Measurements from ENCODE around the gene ABCA6.
"Not testable (repeated sequence)": the region's sequence is repeated elsewhere in the genome, so short reads cannot be mapped to it uniquely, and the experiment has no call there.

The ABCA6 gene

DNA sequence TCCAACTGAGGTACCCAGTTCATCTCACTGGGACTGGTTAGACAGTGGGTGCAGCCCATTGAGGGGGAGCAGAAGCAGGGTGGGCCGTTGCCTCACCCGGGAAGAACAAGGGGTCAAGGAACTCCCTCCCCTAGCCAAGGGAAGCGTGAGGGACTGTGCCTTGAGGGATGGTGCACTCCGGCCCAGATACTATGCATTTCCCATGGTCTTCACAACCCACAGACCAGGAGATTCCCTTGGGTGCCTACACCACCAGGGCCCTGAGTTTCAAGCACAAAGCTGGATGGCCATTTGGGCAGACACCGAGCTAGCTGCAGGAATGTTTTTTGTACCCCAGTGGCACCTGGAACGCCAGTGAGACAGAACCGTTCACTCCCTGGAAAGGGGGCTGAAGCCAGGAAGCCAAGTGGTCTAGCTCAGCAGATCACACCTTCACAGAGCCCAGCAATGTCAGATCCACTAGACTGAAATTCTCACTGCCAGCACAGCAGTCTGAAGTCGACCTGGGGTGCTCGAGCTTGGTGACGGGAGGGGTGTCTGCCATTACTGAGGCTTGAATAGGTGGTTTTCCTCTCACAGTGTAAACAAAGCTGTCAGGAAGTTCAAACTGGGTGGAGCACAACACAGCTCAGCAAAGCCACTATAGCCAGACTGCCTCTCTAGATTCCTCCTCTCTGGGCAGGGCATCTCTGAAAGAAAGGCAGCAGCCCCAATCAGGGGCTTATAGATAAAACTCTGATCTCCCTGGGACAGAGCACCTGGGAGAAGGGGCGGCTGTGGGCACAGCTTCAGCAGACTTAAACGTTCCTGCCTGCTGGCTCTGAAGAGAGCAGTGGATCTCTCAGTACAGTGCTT is 71.1 kb downstream of the ABCA6 start:
- DNase-seq: not testable (repeated sequence)

DNA sequence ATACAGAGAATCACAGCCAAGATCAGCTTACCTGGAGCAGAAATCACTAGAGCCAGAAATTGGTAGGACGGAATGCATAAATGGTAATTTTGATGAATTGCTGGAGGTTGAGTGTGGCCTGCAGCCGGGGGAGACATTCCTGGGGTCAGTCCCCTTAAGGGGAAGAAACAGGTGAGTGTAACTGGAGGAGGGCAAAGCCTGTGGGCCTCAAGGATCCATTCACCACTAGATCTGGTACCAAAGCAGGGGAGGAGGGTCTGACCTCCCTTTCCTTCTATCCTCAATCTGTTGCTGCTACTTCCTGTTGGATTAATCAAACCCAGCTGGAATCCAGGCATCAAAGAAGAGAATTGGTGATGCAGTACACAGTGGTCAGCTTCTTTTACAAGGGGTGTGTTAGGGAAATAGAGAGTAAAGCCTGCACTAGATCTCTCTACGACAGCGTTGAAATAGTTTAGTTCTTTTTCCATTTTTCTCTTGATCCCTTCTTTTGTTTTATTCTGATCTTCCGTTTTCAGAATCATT is 72.4 kb downstream of the ABCA6 start:
- no peak for DNase-seq

DNA sequence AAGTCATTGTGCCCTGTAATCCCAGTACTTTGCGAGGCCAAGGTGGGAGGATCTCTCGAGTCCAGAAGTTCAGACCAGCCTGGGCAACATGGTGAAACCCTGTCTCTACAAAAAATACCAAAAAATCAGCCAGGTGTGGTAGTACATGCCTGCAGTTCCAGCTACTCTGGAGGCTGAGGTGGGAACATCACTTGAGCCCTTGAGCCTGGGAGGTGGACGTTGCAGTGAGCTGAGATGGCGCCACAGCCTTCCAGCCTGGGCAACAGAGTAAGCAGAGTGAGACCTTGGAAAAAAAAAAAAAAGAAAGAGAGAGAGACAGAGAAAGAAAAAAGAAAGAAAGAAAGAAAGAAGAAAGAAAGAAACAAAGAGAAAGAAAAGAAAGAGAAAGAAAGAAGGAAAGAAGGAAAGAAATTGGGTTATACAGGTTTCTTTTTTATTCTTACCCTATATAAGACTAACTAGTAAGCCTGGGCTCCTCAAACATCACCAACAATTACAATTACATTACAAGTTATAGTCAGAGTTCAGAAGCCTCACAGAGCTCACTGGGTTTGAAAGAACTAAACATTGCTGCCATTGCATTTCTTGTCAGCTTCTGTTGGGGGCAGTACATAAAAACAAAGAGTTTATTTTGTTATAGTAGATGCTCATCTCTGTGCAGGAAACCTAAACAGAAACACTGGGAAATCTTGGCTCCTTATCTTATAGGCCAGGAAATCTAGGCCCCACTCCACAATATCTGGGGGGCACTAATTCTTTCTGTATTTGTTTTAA is 74.2 kb downstream of the ABCA6 start:
- DNase-seq: no peak

DNA sequence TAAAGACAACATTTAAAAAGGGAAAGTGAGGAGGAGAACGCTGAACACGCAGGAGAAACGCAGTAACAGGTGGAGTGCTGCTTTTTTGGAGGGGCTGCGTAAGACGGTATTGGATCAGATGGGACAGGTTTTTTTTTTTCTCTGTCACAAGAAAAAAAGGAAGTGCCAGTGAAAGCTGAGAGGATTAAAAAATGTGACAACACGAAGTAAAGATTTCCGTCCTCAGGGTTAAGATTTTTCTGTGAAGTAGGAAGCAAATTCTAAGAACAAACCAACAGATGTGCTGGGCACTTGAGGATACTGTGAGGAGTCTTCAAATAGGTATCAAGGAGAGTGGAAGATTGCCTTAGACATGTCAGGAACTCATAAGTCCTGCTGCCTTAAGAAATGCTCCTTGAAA is 75.2 kb downstream of the ABCA6 start:
- peak; percentile 31 for DNase-seq

DNA sequence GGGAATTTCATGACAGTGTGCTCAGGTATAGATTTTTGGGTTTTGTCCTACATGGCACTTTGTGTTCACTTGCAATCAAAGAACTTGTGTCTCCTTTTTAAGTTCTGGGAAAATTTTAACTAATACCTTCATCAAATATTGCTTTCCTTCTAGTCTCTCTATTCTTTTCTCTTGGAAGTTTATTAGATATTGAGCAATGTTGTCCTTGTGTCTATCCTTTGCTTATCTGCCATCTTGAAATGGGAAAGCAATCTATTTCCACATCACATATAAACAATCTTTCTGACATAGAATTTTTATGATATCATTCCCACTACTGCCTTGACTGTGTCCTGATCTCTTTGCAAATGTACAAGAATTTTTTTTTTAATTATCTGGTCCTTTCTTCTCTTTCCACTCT is 76.6 kb downstream of the ABCA6 start:
- DNase-seq: no peak

DNA sequence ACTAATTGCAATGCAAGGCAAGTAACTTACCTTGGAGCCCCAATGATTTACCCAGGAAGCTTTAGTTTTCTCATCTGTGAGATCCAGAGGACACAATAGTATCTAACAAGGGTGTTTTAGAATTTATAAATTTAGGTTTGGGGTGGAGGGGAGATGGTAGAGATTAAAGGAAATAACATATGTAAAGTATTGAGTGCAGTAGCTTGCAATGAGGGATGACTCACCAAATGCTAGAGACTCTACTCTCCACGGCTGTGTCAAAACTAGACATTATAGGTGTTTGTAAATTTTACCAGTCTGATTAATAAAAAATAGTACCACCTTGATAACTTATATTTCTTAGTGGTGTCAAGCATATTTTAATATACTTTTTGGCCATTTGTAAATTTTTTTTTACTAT is 77.2 kb downstream of the ABCA6 start:
- DNase-seq: no peak

DNA sequence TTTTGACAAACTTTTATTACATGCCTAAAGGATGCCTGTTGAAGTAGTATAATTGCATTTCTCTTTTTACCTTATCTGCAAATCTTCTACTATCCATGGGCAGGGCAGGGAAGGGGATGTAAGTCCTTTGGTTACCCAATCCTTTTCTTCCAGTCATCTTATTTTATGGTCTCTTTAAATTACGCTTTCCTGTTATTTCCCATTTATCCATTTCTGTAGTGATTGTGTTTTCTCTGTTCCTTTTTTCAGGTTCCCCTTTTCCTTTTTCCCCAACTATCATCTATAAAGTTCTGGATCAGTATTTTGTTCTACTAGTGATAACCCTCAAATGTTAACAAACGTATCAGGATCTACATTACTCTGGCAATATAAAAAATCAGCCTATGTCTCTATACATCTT is 77.7 kb downstream of the ABCA6 start:
- no peak for DNase-seq

DNA sequence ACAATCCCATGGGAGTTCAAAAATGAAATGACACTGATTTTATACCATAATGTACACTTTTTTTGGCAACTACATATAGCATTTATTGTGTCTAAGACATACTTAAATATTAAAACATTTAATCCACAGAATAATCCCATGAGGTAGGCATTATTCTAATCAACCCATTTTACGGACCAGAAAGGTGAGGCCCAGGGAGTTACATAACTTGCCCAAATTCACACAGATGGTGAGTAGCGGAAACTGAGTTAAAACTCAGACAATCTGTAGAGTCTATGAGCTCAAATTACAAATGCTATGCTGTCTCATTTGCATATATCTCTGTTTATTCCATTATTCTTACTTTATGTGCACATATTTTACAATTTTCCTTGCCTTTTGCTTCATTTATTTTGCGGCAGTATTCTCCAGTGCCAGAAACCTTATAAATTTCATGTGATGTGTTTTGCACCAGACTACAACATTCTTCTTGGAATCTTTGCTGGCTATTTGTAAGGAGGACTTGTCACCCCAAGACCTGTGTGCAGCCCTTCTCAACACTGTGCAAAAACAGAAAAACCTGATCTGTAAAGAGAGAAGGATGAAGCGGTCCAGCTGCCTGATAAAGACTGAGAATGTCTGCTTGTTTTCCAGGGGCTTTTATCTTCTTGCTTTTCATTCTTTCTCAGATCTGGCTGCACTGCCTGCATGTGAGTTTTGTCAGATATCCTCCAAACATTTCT is 78.7 kb downstream of the ABCA6 start:
- DNase-seq: no peak

DNA sequence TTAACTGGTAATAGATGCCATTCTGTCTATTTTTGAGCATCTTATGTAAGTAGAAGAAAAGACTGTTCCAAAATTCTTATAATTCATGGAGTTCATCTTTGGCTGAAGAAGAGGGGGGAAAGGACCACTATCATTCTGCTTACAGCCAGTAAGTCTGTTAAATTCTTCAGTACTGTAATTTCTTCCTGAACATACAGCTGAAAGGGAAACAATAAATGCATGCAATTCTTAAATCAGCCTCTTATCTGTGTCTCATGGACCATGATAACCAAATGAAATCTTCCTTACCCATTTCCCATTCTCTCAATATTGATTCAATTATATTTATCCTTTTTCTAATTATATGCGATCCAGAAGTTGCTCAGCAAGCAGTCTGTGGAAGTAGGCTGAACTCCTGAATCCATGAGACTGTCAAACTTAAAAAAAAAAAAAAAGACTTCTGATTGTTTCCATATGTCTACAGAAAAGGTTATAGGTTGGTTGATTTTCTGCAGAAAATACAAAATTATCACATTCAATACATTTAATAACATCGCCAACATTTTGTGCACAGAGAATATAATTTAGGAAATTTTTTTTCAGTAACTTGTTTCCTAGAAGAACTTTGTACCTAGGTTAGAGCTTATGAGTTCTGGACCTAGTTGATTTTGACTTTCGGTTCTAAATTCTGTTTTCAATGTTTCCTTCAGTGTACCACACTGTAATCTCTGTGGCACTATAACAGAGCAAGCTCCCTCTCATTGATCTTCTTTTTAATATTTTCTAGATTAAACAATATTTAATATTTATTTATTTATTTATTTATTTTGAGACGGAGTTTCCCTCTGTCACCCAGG is 79.8 kb downstream of the ABCA6 start:
- no peak for DNase-seq

DNA sequence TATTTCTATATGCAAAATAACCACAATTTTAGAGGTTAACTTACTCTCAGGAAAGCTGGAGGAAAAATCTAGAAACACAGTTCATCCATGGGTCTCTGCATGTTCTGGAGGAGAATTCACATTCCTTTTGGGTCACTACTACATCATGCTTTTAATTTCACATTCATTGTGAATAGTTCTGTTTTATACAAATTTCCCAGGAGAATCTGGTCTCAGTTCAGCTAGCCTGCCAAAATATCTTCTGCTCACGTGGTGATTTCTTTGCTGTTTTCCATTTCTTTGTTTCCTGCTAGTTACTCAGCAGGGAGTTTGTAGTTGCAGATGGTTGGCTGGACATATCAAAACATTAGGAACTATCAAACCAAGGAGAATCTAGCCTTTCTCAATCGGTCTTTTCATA is 80.9 kb downstream of the ABCA6 start, which contains the start of gene ABCA9:
Gene ABCA9, minus strand, starts transcription at position 106 of the 400 bp plus-strand sequence. CDS start 9,801 bp downstream, outside the sequence.
- no peak for DNase-seq

DNA sequence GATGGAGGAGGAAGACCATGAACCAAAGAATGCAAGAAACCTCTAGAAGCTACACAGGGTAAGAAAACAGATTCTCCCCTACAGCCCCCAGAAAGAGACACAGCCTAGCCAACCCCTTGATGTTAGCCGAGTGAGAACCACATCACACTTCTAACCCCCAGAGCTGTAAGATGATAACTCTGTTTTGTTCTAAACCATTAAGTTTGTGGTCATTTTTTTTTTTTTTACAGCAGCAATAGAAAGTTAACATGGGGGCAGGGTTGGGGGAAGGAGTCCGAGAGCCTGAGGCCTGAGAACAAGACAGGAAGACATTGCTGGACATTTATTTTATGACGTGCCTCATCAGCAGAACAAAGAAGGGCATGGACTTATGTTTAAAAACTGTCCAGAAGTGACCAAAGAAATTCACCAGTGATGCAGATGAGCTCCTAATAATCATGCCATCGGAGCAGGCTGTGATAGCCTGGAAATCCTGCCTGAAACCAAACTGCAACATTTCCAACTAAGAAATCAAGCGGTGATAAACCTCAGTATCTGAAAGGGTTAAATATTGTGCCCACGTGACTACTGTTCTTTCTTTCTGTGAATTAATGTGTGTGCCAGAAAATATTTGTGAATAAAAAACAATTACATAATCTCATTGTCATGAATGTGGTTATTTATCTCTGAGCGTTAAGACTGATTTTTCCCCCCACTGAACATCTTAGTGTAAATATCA is 82.1 kb downstream of the ABCA6 start:
- no peak for DNase-seq

DNA sequence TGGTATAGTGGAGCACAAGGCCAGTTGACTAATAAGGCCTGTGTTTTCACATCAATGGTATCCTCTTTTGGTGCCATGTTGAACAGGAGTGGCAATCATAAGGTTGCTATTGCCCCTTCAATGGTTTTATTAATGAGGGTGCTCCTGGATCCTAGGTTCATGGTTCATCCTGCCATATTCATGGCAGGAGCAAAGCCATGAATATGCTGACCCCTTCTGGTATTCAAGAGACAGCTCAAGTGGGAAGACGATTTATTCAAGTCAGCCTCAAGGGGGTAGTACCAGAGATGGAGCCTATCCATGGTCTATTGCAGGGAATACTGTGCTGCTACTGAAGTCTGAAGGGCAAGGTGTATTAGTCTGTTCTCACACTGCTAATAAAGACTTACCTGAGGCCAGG is 83.5 kb downstream of the ABCA6 start:
- DNase-seq: no peak

DNA sequence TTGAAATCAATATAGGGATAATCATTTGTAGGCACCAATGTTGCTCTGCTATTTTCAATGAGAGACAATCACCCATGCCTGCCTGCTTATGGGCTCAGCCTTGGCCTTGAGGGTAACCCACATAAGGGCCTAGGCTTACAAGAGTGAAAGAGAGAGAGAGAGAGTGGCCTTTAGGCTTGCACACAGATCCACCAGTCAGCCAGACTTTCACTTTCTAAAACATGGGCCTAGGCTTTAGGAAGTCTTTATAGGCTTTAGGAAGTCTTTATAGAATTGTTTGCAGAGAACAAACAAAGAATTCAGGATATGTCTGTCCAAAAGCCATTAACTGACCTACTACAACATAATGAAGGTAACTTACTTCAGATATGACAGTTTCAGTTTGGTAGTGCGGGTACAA is 84.4 kb downstream of the ABCA6 start:
- no peak for DNase-seq

DNA sequence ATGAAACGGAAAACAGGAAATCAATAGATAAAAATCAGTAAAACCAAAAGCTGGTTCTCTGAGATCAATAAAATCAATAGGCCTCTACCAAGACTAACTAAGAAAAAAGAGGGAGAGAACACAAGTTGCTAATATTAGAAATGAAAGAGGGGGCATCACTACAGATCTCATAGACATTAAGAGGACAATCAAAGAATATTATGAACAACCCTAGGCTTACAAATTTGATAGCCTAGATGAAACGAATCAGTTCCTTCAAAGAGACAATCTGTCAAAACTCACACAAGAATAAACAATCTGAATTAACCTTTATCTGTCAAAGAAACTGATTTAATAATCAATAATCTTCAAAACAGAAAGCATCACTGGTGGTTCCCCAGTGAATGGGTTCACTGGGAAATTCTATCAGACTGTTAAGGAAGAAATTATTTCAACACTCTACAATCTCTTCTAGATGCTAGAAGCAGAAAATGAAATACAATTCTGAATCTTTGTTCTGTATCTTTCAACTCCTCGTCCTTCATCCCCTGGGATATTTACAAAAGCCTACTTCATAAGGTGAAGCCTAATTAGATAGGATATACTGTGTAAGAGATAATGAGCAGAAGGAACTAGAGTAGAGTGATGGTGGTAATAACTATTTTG is 85.4 kb downstream of the ABCA6 start:
- DNase-seq: no peak

DNA sequence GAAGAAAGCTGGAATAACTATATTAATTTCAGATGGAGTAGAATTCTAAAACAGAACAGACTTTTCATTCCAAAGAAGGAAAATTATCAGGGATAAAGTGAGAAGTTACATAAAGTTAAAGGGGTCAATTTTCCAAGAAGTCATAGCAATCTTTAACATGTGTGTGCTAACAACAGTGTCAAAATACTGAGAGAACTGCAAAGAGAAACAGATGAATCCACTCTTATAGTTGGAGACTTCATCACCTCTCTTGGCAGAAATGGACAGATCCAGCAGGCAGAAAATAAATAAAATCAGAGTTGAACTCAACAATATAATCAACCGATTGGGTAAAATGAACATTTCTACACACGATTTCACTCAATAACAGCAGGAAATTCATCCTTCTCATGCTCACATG is 86.4 kb downstream of the ABCA6 start:
- DNase-seq: no peak

DNA sequence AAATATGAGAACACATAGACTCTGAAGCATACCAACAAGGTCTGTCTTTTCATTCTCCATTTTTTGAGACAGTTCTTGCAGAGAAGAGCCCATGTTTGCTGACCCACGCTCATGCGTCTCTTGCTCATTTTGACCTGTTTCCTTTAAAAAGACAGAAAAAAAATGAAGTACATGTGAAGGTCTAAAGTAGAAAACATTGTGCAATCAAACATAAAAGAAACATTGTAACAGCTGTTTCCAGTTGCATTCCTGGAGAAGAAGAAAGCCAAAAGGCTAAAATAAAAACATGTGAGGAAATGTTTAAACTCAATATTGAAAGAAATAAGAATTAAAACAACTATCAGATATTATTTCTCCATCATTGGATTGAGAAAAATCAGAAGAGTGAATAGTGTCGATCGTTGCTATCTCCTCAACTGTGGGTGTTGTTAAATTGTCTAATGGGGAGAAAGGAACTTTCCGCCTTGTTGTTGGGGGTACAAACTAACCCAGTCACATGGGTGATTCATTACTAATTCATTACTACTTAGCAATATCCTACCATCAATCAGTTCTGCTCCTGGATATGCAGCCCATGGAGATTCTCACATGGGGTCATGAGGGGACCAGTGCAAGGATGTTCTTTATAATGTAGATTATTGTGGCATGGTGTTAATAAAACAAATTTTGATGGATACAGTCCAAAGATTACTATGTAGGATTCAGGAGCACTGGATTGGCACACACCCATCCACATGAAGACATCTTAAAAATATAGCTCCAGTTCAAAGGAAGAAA is 90.5 kb downstream of the ABCA6 start:
- DNase-seq: no peak

DNA sequence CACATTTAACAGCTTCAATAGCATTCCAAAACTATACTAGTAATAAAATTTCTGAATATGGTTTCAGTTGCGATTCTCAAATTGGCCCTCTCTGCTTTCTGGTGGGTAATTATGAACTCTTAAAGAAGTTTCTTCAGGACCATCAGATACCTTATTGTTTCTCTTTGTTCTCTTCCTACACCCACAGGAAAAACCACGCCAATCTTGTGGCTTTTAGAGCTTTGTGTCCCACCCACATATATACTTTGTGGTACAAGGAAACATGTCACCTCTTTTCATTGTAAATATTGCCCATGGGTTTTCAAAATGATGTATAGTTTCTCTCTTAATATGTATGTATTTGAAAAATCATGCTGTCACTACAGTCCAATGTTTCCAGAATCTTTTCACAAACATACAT is 93.1 kb downstream of the ABCA6 start:
- no peak for DNase-seq

DNA sequence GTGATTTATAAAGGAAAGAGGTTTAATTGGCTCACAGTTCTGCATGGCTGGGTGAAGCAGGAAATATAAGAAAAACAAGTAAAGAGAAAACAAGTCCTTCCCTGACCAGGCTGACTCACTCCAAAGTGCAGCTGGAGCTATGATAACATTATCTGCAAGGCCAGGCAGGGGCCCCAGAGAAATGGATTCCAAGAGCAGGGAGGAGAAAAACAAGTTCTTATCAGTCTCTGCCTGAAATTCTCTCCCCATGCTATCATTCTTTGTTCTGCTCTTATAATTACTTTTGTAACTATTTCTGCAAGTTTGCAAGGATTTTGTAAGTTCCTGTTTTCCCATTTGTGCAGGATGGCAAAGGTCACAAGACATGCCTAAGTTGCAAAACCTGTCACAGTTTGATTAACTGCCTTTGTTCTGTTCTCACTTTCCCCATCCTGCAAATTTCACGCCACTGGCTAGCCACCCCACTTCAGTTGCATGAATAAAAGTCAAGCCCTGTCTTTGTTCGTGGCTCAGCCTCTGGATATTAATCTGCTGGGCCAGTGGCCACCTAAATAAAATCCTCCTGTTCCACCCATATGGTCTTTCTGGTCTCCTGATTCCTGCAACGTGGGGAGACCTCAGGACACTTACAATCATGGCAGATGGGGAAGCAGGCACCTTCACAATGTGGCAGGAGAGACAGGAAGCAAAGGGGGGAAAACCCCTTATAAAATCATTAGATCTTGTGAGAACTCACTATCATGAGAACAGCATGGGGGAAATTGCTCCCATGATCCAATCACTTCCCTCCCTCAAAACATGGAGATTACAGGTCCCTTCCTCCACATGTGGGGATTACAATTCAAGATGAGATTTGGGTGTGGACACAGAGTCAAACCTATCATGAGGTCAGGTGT is 94.1 kb downstream of the ABCA6 start:
- peak; percentile 64 for DNase-seq

DNA sequence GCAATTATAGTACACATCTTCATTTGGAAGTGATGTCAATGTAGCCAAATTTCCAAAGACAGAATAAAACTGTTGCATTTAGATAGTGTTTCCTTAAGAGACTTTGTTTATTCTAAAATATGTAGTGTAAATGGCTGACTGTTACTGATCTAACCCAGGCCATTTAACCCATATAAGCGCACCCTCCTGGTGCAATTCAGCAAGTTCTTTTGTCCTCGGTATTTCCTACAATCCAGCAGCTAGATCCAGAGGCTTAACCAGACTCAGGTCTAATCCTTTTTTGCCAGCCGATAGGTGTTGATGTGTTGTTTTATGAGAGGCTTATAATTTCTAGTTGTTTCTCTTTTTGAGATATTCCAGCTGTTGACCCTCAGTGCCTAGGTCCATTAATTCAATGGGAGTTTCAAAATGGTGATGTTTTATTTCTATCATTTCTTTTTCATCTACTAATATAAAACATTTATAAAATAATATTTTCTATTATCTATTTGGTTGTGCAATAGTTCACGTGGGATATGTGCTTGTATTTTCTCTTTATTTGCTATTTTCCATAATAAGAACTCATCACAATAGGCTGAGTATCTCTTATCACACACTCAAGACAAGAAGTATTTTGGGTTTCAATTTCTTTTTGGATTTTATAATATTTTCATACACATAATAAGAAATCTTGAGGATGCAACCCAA is 95.4 kb downstream of the ABCA6 start:
- no peak for DNase-seq

All from GDM1 (cell line).